ENCODE measurements around the gene FLACC1.
"Not testable (repeated sequence)": the region's sequence is repeated elsewhere in the genome, so short reads cannot be mapped to it uniquely, and the experiment has no call there.

FLACC1 gene

GRCh38 chr2:201357221-201357620 is at the start of gene FLACC1:
FLACC1 (minus strand) TSS chr2:201357345; CDS start chr2:201351404, 5,941 bp downstream.
- DNase-seq (ENCODE audit: low read depth) = no peak

- DNase-seq (ENCODE audit: low read depth) = no peak
Observed at GRCh38 chr2:201406077-201406662, 49.0 kb upstream of the FLACC1 start.

GRCh38 chr2:201404699-201405280 is 47.6 kb upstream of the FLACC1 start:
- no peak for DNase-seq (ENCODE audit: low read depth)

- no peak for DNase-seq (ENCODE audit: low read depth)
Observed at GRCh38 chr2:201403880-201404279, 46.7 kb upstream of the FLACC1 start.

GRCh38 chr2:201402651-201403562 is 45.8 kb upstream of the FLACC1 start:
- no peak for DNase-seq (ENCODE audit: low read depth)

- no peak for DNase-seq (ENCODE audit: low read depth)
Observed at GRCh38 chr2:201401815-201402214, 44.7 kb upstream of the FLACC1 start.

GRCh38 chr2:201396595-201396994 is 39.5 kb upstream of the FLACC1 start:
- no peak for DNase-seq (ENCODE audit: low read depth)

GRCh38 chr2:201383136-201383535 is 26.0 kb upstream of the FLACC1 start:
- DNase-seq (ENCODE audit: low read depth) = no peak

- DNase-seq (ENCODE audit: low read depth) = no peak
Observed at GRCh38 chr2:201378496-201379397, 21.6 kb upstream of the FLACC1 start.

- no peak for DNase-seq (ENCODE audit: low read depth)
Observed at GRCh38 chr2:201377218-201377617, 20.1 kb upstream of the FLACC1 start.

- DNase-seq (ENCODE audit: low read depth) = no peak
Observed at GRCh38 chr2:201369775-201370174, 12.6 kb upstream of the FLACC1 start.

GRCh38 chr2:201369318-201369717 is 12.2 kb upstream of the FLACC1 start:
- not testable (repeated sequence) for DNase-seq (ENCODE audit: low read depth)

- DNase-seq (ENCODE audit: low read depth) = no peak
Observed at GRCh38 chr2:201366146-201366545, 9.0 kb upstream of the FLACC1 start.

- no peak for DNase-seq (ENCODE audit: low read depth)
Observed at GRCh38 chr2:201363857-201364560, 6.9 kb upstream of the FLACC1 start.

GRCh38 chr2:201362396-201362795 is 5.3 kb upstream of the FLACC1 start:
- DNase-seq (ENCODE audit: low read depth) = no peak

GRCh38 chr2:201361078-201361733 is 4.1 kb upstream of the FLACC1 start:
- DNase-seq (ENCODE audit: low read depth) = no peak

- no peak for DNase-seq (ENCODE audit: low read depth)
Observed at GRCh38 chr2:201360256-201360655, 3.1 kb upstream of the FLACC1 start.

- DNase-seq (ENCODE audit: low read depth) = no peak
Observed at GRCh38 chr2:201358684-201359083, 1.5 kb upstream of the FLACC1 start.

- DNase-seq (ENCODE audit: low read depth) = no peak
Observed at GRCh38 chr2:201353116-201353515, 4.0 kb downstream of the FLACC1 start.

- DNase-seq (ENCODE audit: low read depth) = no peak
Observed at GRCh38 chr2:201350879-201351278, 6.3 kb downstream of the FLACC1 start.

- DNase-seq (ENCODE audit: low read depth) = no peak
Observed at GRCh38 chr2:201349601-201350000, 7.5 kb downstream of the FLACC1 start.

Measured in stimulated activated CD8-positive, alpha-beta memory T cell treated with anti-CD3 and anti-CD28 coated beads, Interleukin-15, amount 100 ng/mL, for 24 hours (primary cell).